ENCODE results near the gene ZFAND6.
"Not testable (repeated sequence)": the region's sequence is repeated elsewhere in the genome, so short reads cannot be mapped to it uniquely, and the experiment has no call there.

ZFAND6 gene

DNA sequence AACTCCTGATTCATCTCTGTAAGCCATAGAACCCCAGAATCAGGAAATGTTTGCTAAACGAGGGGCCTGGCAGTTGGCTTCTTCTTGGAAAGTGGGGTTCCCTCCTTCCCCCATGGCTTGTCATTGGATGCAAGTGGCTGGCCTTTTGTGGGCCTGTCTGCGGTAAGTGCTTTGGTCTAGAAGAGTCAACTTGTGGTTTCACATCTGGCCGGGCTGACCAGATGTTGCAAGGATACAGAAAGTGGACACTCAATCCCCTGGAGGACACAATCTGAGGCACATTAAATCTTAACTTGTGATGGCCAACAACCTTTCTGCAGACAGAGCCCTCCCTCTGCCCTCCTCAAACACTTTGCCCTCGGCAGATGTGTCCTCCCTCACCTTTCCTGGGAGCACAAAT lies 94.4 kb downstream of the ZFAND6 start:
- peak overlapping the region; percentile 99 for H3K4me3 ChIP-seq (ENCODE audit: low read length)

DNA sequence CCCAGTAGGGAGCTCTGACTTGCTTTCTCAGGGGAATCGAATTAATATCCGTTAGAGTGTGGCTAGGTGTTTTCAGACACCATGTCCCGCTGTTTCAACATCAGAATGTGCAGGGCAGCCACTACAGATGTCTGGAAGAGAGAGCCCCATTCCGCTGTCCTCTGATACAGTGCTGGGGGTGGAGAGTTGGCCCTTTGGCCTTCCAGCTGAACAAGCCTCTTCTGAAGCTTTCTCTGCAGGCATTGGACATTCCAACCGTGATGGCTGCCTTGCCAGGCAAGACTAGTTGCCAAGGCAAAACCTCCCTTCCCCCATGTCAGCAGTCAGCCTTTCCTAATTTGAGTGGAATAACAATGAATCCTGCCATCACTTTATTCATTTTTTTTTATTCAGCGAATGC lies 94.9 kb downstream of the ZFAND6 start:
- Histone ChIP-seq H3K79me2 (ENCODE audit: control insufficient read depth, low read length) (no peaks in the 10 kb centered on the region), H3K27ac (ENCODE audit: low read depth, low read length) (no peak overlapping the region), H3K36me3 (ENCODE audit: control insufficient read depth, low read length) (peaks cover 1% of the 10 kb centered on the region), H4K20me1 (ENCODE audit: control insufficient read depth, insufficient read depth, low read depth, low read length) (no peaks in the 10 kb centered on the region), H3K4me1 (ENCODE audit: control insufficient read depth, low read length) (peaks cover 37% of the 10 kb centered on the region), H3K9me3 (ENCODE audit: control insufficient read depth, insufficient read depth, low read length) (no peaks in the 10 kb centered on the region), H3K4me2 (ENCODE audit: low read length) (no peak overlapping the region), H3K9me2 (replicated peaks; ENCODE audit: control insufficient read depth, low read length) (no peaks in the 10 kb centered on the region), H3F3A (ENCODE audit: control insufficient read depth, insufficient read depth) (no peaks in the 10 kb centered on the region), H3K4me3 (ENCODE audit: low read length) (no peak overlapping the region), H3K27me3 (ENCODE audit: control insufficient read depth, low read length) (no peaks in the 10 kb centered on the region)
- TF ChIP-seq, protein P1, sequence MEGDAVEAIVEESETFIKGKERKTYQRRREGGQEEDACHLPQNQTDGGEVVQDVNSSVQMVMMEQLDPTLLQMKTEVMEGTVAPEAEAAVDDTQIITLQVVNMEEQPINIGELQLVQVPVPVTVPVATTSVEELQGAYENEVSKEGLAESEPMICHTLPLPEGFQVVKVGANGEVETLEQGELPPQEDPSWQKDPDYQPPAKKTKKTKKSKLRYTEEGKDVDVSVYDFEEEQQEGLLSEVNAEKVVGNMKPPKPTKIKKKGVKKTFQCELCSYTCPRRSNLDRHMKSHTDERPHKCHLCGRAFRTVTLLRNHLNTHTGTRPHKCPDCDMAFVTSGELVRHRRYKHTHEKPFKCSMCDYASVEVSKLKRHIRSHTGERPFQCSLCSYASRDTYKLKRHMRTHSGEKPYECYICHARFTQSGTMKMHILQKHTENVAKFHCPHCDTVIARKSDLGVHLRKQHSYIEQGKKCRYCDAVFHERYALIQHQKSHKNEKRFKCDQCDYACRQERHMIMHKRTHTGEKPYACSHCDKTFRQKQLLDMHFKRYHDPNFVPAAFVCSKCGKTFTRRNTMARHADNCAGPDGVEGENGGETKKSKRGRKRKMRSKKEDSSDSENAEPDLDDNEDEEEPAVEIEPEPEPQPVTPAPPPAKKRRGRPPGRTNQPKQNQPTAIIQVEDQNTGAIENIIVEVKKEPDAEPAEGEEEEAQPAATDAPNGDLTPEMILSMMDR (IDR thresholded peaks at IDR 0.05; ENCODE audit: low read depth, low read length, poor library complexity, severe bottlenecking): no peak
- TF ChIP-seq EZH2phosphoT487 (IDR thresholded peaks at IDR 0.05; ENCODE audit: borderline replicate concordance, low read length): no peak

More for the DNA sequence above, 94.4 kb downstream of the ZFAND6 start:
- H3K4me2 ChIP-seq (ENCODE audit: low read length): peak overlapping the region; percentile 95
- H3K4me1 ChIP-seq (ENCODE audit: control insufficient read depth, low read length): peaks cover 35% of the 10 kb centered on the region
- no peaks in the 10 kb centered on the region for H3K36me3 ChIP-seq (ENCODE audit: control insufficient read depth, low read length)
- H4K20me1 ChIP-seq (ENCODE audit: control insufficient read depth, insufficient read depth, low read depth, low read length): no peaks in the 10 kb centered on the region
- no peaks in the 10 kb centered on the region for H3K9me2 ChIP-seq (replicated peaks; ENCODE audit: control insufficient read depth, low read length)
- no peak for TF ChIP-seq EZH2phosphoT487 (IDR thresholded peaks at IDR 0.05; ENCODE audit: borderline replicate concordance, low read length)
- TF ChIP-seq, protein P1 (IDR thresholded peaks at IDR 0.05; ENCODE audit: low read depth, low read length, poor library complexity, severe bottlenecking): no peak
- H3K27me3 ChIP-seq (ENCODE audit: control insufficient read depth, low read length): no peaks in the 10 kb centered on the region
- no peaks in the 10 kb centered on the region for H3F3A ChIP-seq (ENCODE audit: control insufficient read depth, insufficient read depth)
- H3K27ac ChIP-seq (ENCODE audit: low read depth, low read length): no peak overlapping the region
- H3K9me3 ChIP-seq (ENCODE audit: control insufficient read depth, insufficient read depth, low read length): no peaks in the 10 kb centered on the region
- no peaks in the 10 kb centered on the region for H3K79me2 ChIP-seq (ENCODE audit: control insufficient read depth, low read length)

DNA sequence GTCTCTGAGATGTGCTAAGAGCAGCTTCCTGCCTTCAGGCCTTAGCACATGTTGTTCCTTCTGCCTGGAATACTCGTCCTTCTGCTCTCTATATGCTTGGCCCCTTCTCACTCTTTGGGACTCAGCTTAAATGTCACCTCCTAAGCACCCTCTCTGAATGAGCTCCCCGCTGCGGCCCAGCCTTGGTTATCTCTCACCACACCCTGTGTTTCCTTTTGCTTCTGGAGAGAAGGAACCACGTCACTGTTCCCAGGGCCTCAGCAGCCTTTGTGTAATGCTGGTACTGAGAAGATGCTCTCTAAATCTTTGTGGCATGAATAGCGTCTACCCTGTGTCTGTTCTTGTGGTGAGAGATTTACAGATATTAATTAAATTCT lies 95.5 kb downstream of the ZFAND6 start:
- H3K4me3 ChIP-seq (ENCODE audit: low read length): no peak overlapping the region

DNA sequence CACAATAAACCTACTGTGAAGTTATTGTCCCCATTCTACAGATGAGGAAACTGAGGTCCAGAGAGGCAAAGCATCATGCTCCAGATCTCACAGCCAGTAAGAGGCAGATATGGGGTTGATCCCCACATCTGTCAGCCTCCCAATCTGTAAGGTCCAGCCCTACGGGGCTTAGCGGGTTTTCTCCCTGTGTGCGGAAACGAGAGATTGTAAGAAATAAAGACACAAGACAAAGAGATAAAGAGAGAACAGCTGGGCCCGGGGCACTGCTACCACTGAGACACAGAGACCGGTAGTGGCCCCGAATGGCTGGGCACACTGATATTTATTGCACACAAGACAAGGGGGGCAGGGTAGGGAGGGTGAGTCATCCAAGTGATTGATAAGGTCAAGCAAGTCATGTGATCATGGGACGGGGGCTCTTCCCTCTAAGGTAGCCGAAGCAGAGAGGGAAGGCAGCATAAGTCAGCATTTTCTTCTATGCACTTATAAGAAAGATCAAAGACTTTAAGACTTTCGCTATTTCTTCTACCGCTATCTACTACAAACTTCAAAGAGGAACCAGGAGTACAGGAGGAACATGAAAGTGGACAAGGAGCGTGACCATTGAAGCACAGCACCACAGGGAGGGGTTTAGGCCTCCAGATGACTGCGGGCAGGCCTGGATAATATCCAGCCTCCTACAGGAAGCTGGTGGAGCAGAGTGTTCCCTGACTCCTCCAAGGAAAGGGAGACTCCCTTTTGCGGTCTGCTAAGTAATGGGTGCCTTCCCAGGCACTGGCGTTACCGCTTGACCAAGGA lies 96.1 kb downstream of the ZFAND6 start:
- not testable (repeated sequence) for H3K4me2 ChIP-seq (ENCODE audit: low read length); H3K9me2 ChIP-seq (replicated peaks; ENCODE audit: control insufficient read depth, low read length); H3K79me2 ChIP-seq (ENCODE audit: control insufficient read depth, low read length); H3K4me3 ChIP-seq (ENCODE audit: low read length); H4K20me1 ChIP-seq (ENCODE audit: control insufficient read depth, insufficient read depth, low read depth, low read length); H3F3A ChIP-seq (ENCODE audit: control insufficient read depth, insufficient read depth); H3K9me3 ChIP-seq (ENCODE audit: control insufficient read depth, insufficient read depth, low read length); H3K27ac ChIP-seq (ENCODE audit: low read depth, low read length); H3K27me3 ChIP-seq (ENCODE audit: control insufficient read depth, low read length)
- Histone ChIP-seq H3K36me3 (ENCODE audit: control insufficient read depth, low read length) (peaks cover 13% of the 10 kb centered on the region), H3K4me1 (ENCODE audit: control insufficient read depth, low read length) (peaks cover 50% of the 10 kb centered on the region)

More for the DNA sequence above, 95.5 kb downstream of the ZFAND6 start:
- peaks cover 44% of the 10 kb centered on the region for H3K4me1 ChIP-seq (ENCODE audit: control insufficient read depth, low read length)
- H3K9me3 ChIP-seq (ENCODE audit: control insufficient read depth, insufficient read depth, low read length): no peaks in the 10 kb centered on the region
- no peaks in the 10 kb centered on the region for H3F3A ChIP-seq (ENCODE audit: control insufficient read depth, insufficient read depth)
- no peaks in the 10 kb centered on the region for H3K79me2 ChIP-seq (ENCODE audit: control insufficient read depth, low read length)
- no peaks in the 10 kb centered on the region for H3K27me3 ChIP-seq (ENCODE audit: control insufficient read depth, low read length)
- H3K4me2 ChIP-seq (ENCODE audit: low read length): no peak overlapping the region
- no peaks in the 10 kb centered on the region for H4K20me1 ChIP-seq (ENCODE audit: control insufficient read depth, insufficient read depth, low read depth, low read length)
- H3K27ac ChIP-seq (ENCODE audit: low read depth, low read length): no peak overlapping the region
- TF ChIP-seq, protein P1 (IDR thresholded peaks at IDR 0.05; ENCODE audit: low read depth, low read length, poor library complexity, severe bottlenecking): no peak
- TF ChIP-seq EZH2phosphoT487 (IDR thresholded peaks at IDR 0.05; ENCODE audit: borderline replicate concordance, low read length): no peak
- H3K36me3 ChIP-seq (ENCODE audit: control insufficient read depth, low read length): peaks cover 8% of the 10 kb centered on the region
- no peaks in the 10 kb centered on the region for H3K9me2 ChIP-seq (replicated peaks; ENCODE audit: control insufficient read depth, low read length)
